ENCODE data around the gene NAIF1. TPM values are rescaled to one million over a fixed set of nuclear protein-coding genes. Genes with fewer than 3 reads are reported as not detected.
"Not testable (repeated sequence)": the region's sequence is repeated elsewhere in the genome, so short reads cannot be mapped to it uniquely, and the experiment has no call there.

Gene NAIF1
- total RNA-seq, 1 experiment from 2014 or later = 17.3 TPM

GRCh38 chr9:128036522-128036921 is 30.6 kb downstream of the NAIF1 start:
- H2AFZ ChIP-seq; H4K20me1 ChIP-seq (ENCODE audit: insufficient read depth); CTCF ChIA-PET; H3K9me3 ChIP-seq (ENCODE audit: insufficient read depth, low read depth); H3K4me3 ChIP-seq; H3K9me2 ChIP-seq (ENCODE audit: insufficient read depth); DNase-seq; H3K36me3 ChIP-seq (ENCODE audit: low read depth); BruUV-seq (replicated peaks); H3K27me3 ChIP-seq (ENCODE audit: insufficient read depth, low read depth); H3K4me2 ChIP-seq; H3K79me2 ChIP-seq (ENCODE audit: low read depth); POLR2A ChIA-PET (ENCODE audit: unreplicated experiment); H3K27ac ChIP-seq: not testable (repeated sequence)
- intact Hi-C loops (cut with micrococcal nuclease; ENCODE audit: unreplicated experiment) = loop anchor here (5.0 kb wide), 1 partner anchor 294 kb away; no protein-coding TSS in a partner anchor
- Histone ChIP-seq H3F3A (ENCODE audit: insufficient read depth, low read depth) (peaks cover 17% of the 10 kb centered on the region), H3K4me1 (replicated peaks; ENCODE audit: insufficient read depth) (peaks cover 23% of the 10 kb centered on the region)

- Histone ChIP-seq H3K4me3 (no peak overlapping the region), H2AFZ (no peak overlapping the region), H3K36me3 (ENCODE audit: low read depth) (no peaks in the 10 kb centered on the region), H3K9me2 (ENCODE audit: insufficient read depth) (no peaks in the 10 kb centered on the region), H3F3A (ENCODE audit: insufficient read depth, low read depth) (peaks cover 12% of the 10 kb centered on the region), H3K27me3 (ENCODE audit: insufficient read depth, low read depth) (no peaks in the 10 kb centered on the region), H3K9me3 (ENCODE audit: insufficient read depth, low read depth) (no peaks in the 10 kb centered on the region), H3K4me2 (peak overlapping the region; percentile 9; the same call in 1 of the 2 replicates), H4K20me1 (ENCODE audit: insufficient read depth) (no peaks in the 10 kb centered on the region), H3K27ac (no peak overlapping the region), H3K4me1 (replicated peaks; ENCODE audit: insufficient read depth) (peaks cover 18% of the 10 kb centered on the region), H3K79me2 (ENCODE audit: low read depth) (no peaks in the 10 kb centered on the region)
- intact Hi-C loops (cut with micrococcal nuclease; ENCODE audit: unreplicated experiment) = loop anchor here (1.0 to 5.0 kb wide), 8 partner anchors 28 to 293 kb away; no protein-coding TSS in a partner anchor
- DNase-seq = peak; percentile 77 to 85
- TF ChIP-seq, protein P1, sequence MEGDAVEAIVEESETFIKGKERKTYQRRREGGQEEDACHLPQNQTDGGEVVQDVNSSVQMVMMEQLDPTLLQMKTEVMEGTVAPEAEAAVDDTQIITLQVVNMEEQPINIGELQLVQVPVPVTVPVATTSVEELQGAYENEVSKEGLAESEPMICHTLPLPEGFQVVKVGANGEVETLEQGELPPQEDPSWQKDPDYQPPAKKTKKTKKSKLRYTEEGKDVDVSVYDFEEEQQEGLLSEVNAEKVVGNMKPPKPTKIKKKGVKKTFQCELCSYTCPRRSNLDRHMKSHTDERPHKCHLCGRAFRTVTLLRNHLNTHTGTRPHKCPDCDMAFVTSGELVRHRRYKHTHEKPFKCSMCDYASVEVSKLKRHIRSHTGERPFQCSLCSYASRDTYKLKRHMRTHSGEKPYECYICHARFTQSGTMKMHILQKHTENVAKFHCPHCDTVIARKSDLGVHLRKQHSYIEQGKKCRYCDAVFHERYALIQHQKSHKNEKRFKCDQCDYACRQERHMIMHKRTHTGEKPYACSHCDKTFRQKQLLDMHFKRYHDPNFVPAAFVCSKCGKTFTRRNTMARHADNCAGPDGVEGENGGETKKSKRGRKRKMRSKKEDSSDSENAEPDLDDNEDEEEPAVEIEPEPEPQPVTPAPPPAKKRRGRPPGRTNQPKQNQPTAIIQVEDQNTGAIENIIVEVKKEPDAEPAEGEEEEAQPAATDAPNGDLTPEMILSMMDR (conservative IDR thresholded peaks at IDR 0.05) = peak; percentile 94
- TF ChIP-seq EZH2 (IDR thresholded peaks at IDR 0.05; ENCODE audit: low read depth) = no peak
- ChIA-PET CTCF (interaction anchor here (0.5 to 2.7 kb wide), 15 partner anchors 9 to 638 kb away, joined by 3 to 23 read pairs (median 3); partner anchors contain the start of gene SLC2A8), POLR2A (ENCODE audit: unreplicated experiment) (interaction anchor here (0.5 to 0.8 kb wide), 9 partner anchors 54 to 101 kb away, joined by 3 to 11 read pairs (median 4); no protein-coding TSS in a partner anchor)
- no TSS peak for BruUV-seq (replicated peaks)
Measured at GRCh38 chr9:128034821-128035652, 32.1 kb downstream of the NAIF1 start.

DNA sequence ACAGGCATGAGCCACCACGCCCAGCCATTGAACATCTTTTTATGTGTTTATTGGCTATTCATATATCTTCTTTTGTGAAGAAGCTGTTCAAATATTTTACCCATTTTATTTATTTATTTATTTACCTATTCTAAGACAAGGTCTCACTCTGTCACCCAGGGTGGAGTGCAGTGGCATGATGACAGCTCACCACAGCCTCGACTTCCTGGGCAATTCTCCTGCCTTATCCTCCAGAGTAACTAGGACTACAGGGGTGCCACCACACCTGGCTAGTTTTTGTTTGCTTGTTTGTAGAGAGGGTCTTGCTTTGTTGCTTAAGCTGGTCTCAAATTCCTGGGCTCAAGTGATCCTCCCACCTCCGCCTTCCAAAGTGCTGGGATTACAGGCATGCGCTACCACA is 33.5 kb downstream of the NAIF1 start:
- peak overlapping the region; percentile 45; the same call in 1 of the 2 replicates for H3K4me2 ChIP-seq
- ChIA-PET CTCF (interaction anchor here (0.6 to 2.7 kb wide), 3 partner anchors 43 to 92 kb away, joined by 3 to 23 read pairs (median 3); no protein-coding TSS in a partner anchor), POLR2A (ENCODE audit: unreplicated experiment) (no interaction called here)

More for the DNA sequence above, 33.5 kb downstream of the NAIF1 start:
- Histone ChIP-seq H3K4me1 (replicated peaks; ENCODE audit: insufficient read depth) (peaks cover 18% of the 10 kb centered on the region), H2AFZ (no peak overlapping the region), H3K79me2 (ENCODE audit: low read depth) (no peaks in the 10 kb centered on the region), H3K9me2 (ENCODE audit: insufficient read depth) (no peaks in the 10 kb centered on the region), H3K27ac (peak overlapping the region; percentile 41), H3K27me3 (ENCODE audit: insufficient read depth, low read depth) (no peaks in the 10 kb centered on the region), H4K20me1 (ENCODE audit: insufficient read depth) (no peaks in the 10 kb centered on the region), H3F3A (ENCODE audit: insufficient read depth, low read depth) (peaks cover 12% of the 10 kb centered on the region), H3K36me3 (ENCODE audit: low read depth) (no peaks in the 10 kb centered on the region), H3K9me3 (ENCODE audit: insufficient read depth, low read depth) (no peaks in the 10 kb centered on the region), H3K4me3 (no peak overlapping the region)
- BruUV-seq (replicated peaks) = no TSS peak
- no peak for DNase-seq
- intact Hi-C loops (cut with micrococcal nuclease; ENCODE audit: unreplicated experiment) = loop anchor here (2.0 kb wide), 2 partner anchors 27 to 49 kb away; no protein-coding TSS in a partner anchor
- TF ChIP-seq, protein P1 (conservative IDR thresholded peaks at IDR 0.05) = no peak
- TF ChIP-seq EZH2 (IDR thresholded peaks at IDR 0.05; ENCODE audit: low read depth) = no peak
